ENCODE results near the gene CDK19.
"Not testable (repeated sequence)": the region's sequence is repeated elsewhere in the genome, so short reads cannot be mapped to it uniquely, and the experiment has no call there.

- not testable (repeated sequence) for TF ChIP-seq SMAD3 (CRISPR knock-in tag; IDR thresholded peaks at IDR 0.05); TARDBP (CRISPR knock-in tag; IDR thresholded peaks at IDR 0.05); CEBPB (IDR thresholded peaks at IDR 0.05; ENCODE audit: borderline replicate concordance, low read depth, low read length); EP300 (IDR thresholded peaks at IDR 0.05; ENCODE audit: low read depth in 2 of 2, low read length in 2 of 2); EP300 (CRISPR knock-in tag; IDR thresholded peaks at IDR 0.05; ENCODE audit: borderline replicate concordance); POLR2AphosphoS5 (IDR thresholded peaks at IDR 0.05; ENCODE audit: low read depth, low read length); CTCF (CRISPR knock-in tag; IDR thresholded peaks at IDR 0.05); CCAR2 (optimal IDR thresholded peaks at IDR 0.05; ENCODE audit: low read depth, low read length); RERE (CRISPR knock-in tag; IDR thresholded peaks at IDR 0.05; ENCODE audit: low read depth); ZNF816 (CRISPR knock-in tag; IDR thresholded peaks at IDR 0.05; ENCODE audit: borderline replicate concordance); MAFF (IDR thresholded peaks at IDR 0.05; ENCODE audit: low read depth, low read length); KLF15 (CRISPR knock-in tag; IDR thresholded peaks at IDR 0.05; ENCODE audit: borderline replicate concordance); GABPA (IDR thresholded peaks at IDR 0.05; ENCODE audit: low read depth, low read length); GABPA (CRISPR knock-in tag; IDR thresholded peaks at IDR 0.05; ENCODE audit: low read depth)
- TF ChIP-seq, protein P1, sequence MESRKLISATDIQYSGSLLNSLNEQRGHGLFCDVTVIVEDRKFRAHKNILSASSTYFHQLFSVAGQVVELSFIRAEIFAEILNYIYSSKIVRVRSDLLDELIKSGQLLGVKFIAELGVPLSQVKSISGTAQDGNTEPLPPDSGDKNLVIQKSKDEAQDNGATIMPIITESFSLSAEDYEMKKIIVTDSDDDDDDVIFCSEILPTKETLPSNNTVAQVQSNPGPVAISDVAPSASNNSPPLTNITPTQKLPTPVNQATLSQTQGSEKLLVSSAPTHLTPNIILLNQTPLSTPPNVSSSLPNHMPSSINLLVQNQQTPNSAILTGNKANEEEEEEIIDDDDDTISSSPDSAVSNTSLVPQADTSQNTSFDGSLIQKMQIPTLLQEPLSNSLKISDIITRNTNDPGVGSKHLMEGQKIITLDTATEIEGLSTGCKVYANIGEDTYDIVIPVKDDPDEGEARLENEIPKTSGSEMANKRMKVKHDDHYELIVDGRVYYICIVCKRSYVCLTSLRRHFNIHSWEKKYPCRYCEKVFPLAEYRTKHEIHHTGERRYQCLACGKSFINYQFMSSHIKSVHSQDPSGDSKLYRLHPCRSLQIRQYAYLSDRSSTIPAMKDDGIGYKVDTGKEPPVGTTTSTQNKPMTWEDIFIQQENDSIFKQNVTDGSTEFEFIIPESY (CRISPR knock-in tag; IDR thresholded peaks at IDR 0.05), result not testable (repeated sequence)
- TF ChIP-seq, protein P2, sequence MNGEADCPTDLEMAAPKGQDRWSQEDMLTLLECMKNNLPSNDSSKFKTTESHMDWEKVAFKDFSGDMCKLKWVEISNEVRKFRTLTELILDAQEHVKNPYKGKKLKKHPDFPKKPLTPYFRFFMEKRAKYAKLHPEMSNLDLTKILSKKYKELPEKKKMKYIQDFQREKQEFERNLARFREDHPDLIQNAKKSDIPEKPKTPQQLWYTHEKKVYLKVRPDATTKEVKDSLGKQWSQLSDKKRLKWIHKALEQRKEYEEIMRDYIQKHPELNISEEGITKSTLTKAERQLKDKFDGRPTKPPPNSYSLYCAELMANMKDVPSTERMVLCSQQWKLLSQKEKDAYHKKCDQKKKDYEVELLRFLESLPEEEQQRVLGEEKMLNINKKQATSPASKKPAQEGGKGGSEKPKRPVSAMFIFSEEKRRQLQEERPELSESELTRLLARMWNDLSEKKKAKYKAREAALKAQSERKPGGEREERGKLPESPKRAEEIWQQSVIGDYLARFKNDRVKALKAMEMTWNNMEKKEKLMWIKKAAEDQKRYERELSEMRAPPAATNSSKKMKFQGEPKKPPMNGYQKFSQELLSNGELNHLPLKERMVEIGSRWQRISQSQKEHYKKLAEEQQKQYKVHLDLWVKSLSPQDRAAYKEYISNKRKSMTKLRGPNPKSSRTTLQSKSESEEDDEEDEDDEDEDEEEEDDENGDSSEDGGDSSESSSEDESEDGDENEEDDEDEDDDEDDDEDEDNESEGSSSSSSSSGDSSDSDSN (CRISPR knock-in tag; IDR thresholded peaks at IDR 0.05), result not testable (repeated sequence)
Observed at GRCh38 chr6:110719601-110720000, 95.7 kb downstream of the CDK19 start.

Data from HepG2 (cell line).